H9 (cell line): ENCODE measurements around the gene GSG1L. TPM values are rescaled to one million over a fixed set of nuclear protein-coding genes. Genes with fewer than 3 reads are reported as not detected.

ENCODE experiments used
- DNase-seq: peaks from one replicate; pipeline ENCODE4 v3.0.0-alpha.2; 2017
- H2AFZ ChIP-seq: one replicate; pipeline ENCODE4 v1.6.1; 2013; ENCODE audit warnings: mild to moderate bottlenecking, low read length, control low read depth, moderate library complexity
- H2AK5ac ChIP-seq: 2 replicates; pipeline ENCODE4 v1.6.1; 2013; ENCODE audit warnings: low read length, control low read depth, mixed read lengths; ENCODE audit not compliant: insufficient read length
- H2BK120ac ChIP-seq: one replicate; pipeline ENCODE4 v1.6.1; 2013; ENCODE audit warnings: low read depth, mild to moderate bottlenecking, low read length, control low read depth, inconsistent platforms; ENCODE audit not compliant: poor library complexity, severe bottlenecking
- H2BK12ac ChIP-seq: 2 replicates; pipeline ENCODE4 v1.6.1; 2013; ENCODE audit warnings: low read length, control low read depth, mixed read lengths, low read depth; ENCODE audit not compliant: insufficient read length
- H2BK15ac ChIP-seq: 2 replicates; pipeline ENCODE4 v1.6.1; 2013; ENCODE audit warnings: low read depth, low read length, control low read depth
- H2BK20ac ChIP-seq: one replicate; pipeline ENCODE4 v1.6.1; 2013; ENCODE audit warnings: low read depth, mild to moderate bottlenecking, low read length, control low read depth, inconsistent platforms; ENCODE audit not compliant: poor library complexity, severe bottlenecking
- H2BK5ac ChIP-seq: 2 replicates; pipeline ENCODE4 v1.6.1; 2013; ENCODE audit warnings: low read length, control low read depth, mixed read lengths; ENCODE audit not compliant: insufficient read length
- H3K14ac ChIP-seq: 2 replicates; pipeline ENCODE4 v1.6.1; 2013; ENCODE audit warnings: low read length, control low read depth; ENCODE audit not compliant: insufficient read depth
- H3K18ac ChIP-seq: 2 replicates; pipeline ENCODE4 v1.6.1; 2013; ENCODE audit warnings: low read depth, mild to moderate bottlenecking, mixed read lengths, low read length, control low read depth; ENCODE audit not compliant: insufficient read length
- H3K23ac ChIP-seq: 2 replicates; pipeline ENCODE4 v1.6.1; 2013; ENCODE audit warnings: low read length, control low read depth, mixed read lengths, low read depth; ENCODE audit not compliant: insufficient read length
- H3K23me2 ChIP-seq: 2 replicates; pipeline ENCODE4 v1.6.1; 2013; ENCODE audit warnings: low read depth, mild to moderate bottlenecking, mixed read lengths, low read length, control low read depth; ENCODE audit not compliant: insufficient read length, poor library complexity, severe bottlenecking
- H3K27ac ChIP-seq: 2 replicates; pipeline ENCODE4 v1.5.1; 2013; ENCODE audit warnings: low read length, control low read depth, mixed read lengths, low read depth; ENCODE audit not compliant: insufficient read length
- H3K27me3 ChIP-seq: 2 replicates; pipeline ENCODE4 v1.6.1; 2013; ENCODE audit warnings: low read length, control low read depth, inconsistent platforms; ENCODE audit not compliant: insufficient read depth
- H3K4ac ChIP-seq: 2 replicates; pipeline ENCODE4 v1.6.1; 2013; ENCODE audit warnings: low read depth, mild to moderate bottlenecking, control low read depth, inconsistent platforms, low read length, moderate library complexity
- H3K4me1 ChIP-seq: 2 replicates; pipeline ENCODE4 v1.6.1; 2013; ENCODE audit warnings: low read length, control low read depth, inconsistent platforms; ENCODE audit not compliant: insufficient read depth
- H3K4me2 ChIP-seq: 2 replicates; pipeline ENCODE4 v1.6.1; 2013; ENCODE audit warnings: low read length, control low read depth, mixed read lengths; ENCODE audit not compliant: insufficient read length, insufficient read depth
- H3K56ac ChIP-seq: 2 replicates; pipeline ENCODE4 v1.6.1; 2013; ENCODE audit warnings: low read depth, mild to moderate bottlenecking, mixed read lengths, low read length, control low read depth; ENCODE audit not compliant: insufficient read length
- H3K79me1 ChIP-seq: 2 replicates; pipeline ENCODE4 v1.6.1; 2013; ENCODE audit warnings: low read depth, mild to moderate bottlenecking, moderate library complexity, low read length, control low read depth, inconsistent platforms; ENCODE audit not compliant: insufficient read depth, poor library complexity, severe bottlenecking
- H3K79me2 ChIP-seq: 2 replicates; pipeline ENCODE4 v1.6.1; 2013; ENCODE audit warnings: low read length, control low read depth, inconsistent platforms; ENCODE audit not compliant: insufficient read depth
- H3K9ac ChIP-seq: 2 replicates; pipeline ENCODE4 v1.6.1; 2013; ENCODE audit warnings: low read length, control low read depth, mixed read lengths; ENCODE audit not compliant: insufficient read length; ENCODE audit errors: extremely low read depth
- H3K9me3 ChIP-seq: one replicate; pipeline ENCODE4 v1.6.1; 2013; ENCODE audit warnings: low read depth, low read length, inconsistent platforms; ENCODE audit not compliant: control insufficient read depth
- H3T11ph ChIP-seq: one replicate; pipeline ENCODE4 v1.6.1; 2013; ENCODE audit warnings: mild to moderate bottlenecking, low read length, control low read depth, inconsistent platforms
- H4K20me1 ChIP-seq: one replicate; pipeline ENCODE4 v1.6.1; 2013; ENCODE audit not compliant: control insufficient read depth, insufficient read length, insufficient read depth
- H4K5ac ChIP-seq: 2 replicates; pipeline ENCODE4 v1.6.1; 2013; ENCODE audit warnings: low read depth, mild to moderate bottlenecking, mixed read lengths, low read length, control low read depth; ENCODE audit not compliant: insufficient read length
- H4K8ac ChIP-seq: replicated peaks from 2 replicates; pipeline ENCODE4 v1.6.1; 2013; ENCODE audit warnings: low read length, control low read depth, mixed read lengths, low read depth; ENCODE audit not compliant: insufficient read length
- H4K91ac ChIP-seq: 2 replicates; pipeline ENCODE4 v1.6.1; 2013; ENCODE audit warnings: low read depth, mild to moderate bottlenecking, moderate library complexity, mixed read lengths, low read length, control low read depth; ENCODE audit not compliant: insufficient read length
- H3K27ac Mint-ChIP-seq, 3 experiments: 2 replicates in 2 of 3; 3 replicates in 1 of 3; pipeline ENCODE4 v1.8.0; 2020 to 2021; ENCODE audit warnings: mixed read lengths in 3 of 3, mild to moderate bottlenecking in 1 of 3, moderate library complexity in 1 of 3
- H3K27me3 Mint-ChIP-seq: 2 replicates; pipeline ENCODE4 v1.8.0; 2021; ENCODE audit warnings: low read depth, mild to moderate bottlenecking, moderate library complexity, mixed read lengths
- H3K36me3 Mint-ChIP-seq, 3 experiments: 2 replicates in 2 of 3; 3 replicates in 1 of 3; pipeline ENCODE4 v1.8.0; 2020 to 2021; ENCODE audit warnings: low read depth in 3 of 3, mixed read lengths in 3 of 3; ENCODE audit not compliant: insufficient read depth in 1 of 3
- H3K4me1 Mint-ChIP-seq, 2 experiments: 2 replicates each; pipeline ENCODE4 v1.8.0; 2020; ENCODE audit warnings: mixed read lengths in 2 of 2
- H3K4me3 Mint-ChIP-seq, 2 experiments: 2 replicates in 1 of 2; 3 replicates in 1 of 2; pipeline ENCODE4 v1.8.0; 2020 to 2021; ENCODE audit warnings: mild to moderate bottlenecking in 2 of 2, mixed read lengths in 2 of 2, moderate library complexity in 1 of 2
- H3K9me3 Mint-ChIP-seq, 2 experiments: 2 replicates in 1 of 2; 3 replicates in 1 of 2; pipeline ENCODE4 v1.8.0; 2020; ENCODE audit warnings: mild to moderate bottlenecking in 2 of 2, mixed read lengths in 2 of 2, moderate library complexity in 1 of 2
- WGBS: extraction: QIAGEN DNeasy Blood & Tissue Kit; methylation state at CpG from one replicate; pipeline ENCODE4 v1.1.7; 2013; ENCODE audit warnings: missing lambda C conversion rate, low lambda C conversion rate, mixed read lengths; ENCODE audit not compliant: insufficient read length; ENCODE audit errors: extremely low coverage; 5-methylcytosine and 5-hydroxymethylcytosine counted together
- total RNA-seq: library from RNA; stranded (reverse); gene quantifications from 2 replicates; pipeline ENCODE4 v1.2.1, GENCODE V29; 2021
- TF ChIP-seq, protein P1 (sequence below): fragments of 200-600 bp; sonication (generic); conservative IDR thresholded peaks from 3 replicates; pipeline ENCODE4 v1.8.0; 2021; ENCODE audit warnings: antibody characterized with exemption, mild to moderate bottlenecking

The GSG1L gene
- total RNA-seq, 1 experiment from 2014 or later, result 0.35 TPM

DNA sequence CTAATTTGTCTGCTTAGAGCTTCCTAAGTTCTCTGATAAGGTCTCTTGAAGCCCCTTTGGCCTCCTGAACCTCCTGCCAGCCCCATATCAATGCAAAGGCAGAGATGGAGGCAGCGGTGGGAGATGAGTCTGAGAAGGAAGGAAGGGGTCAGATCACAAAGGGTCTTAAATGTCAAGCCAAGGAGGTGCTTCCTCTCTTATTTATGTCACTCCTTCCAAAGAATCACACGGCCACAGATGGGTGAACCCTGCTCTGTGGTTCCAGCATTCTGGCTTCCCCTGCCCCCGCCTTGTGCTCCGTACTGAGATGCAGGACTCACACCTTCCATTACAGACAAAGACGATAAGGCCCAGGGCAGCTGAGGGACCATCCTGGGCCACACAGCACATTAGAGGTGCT is 96.3 kb downstream of the GSG1L start:
- Histone ChIP-seq H3K27ac (no peak overlapping the region), H3K14ac (no peak overlapping the region), H2BK15ac (no peak overlapping the region), H3K79me1 (no peaks in the 10 kb centered on the region), H3K4ac (no peak overlapping the region), H3K4me2 (no peak overlapping the region), H3T11ph (no peak overlapping the region), H2AFZ (no peak overlapping the region), H3K79me2 (no peaks in the 10 kb centered on the region), H3K9me3 (no peaks in the 10 kb centered on the region), H3K27me3 (no peaks in the 10 kb centered on the region), H4K20me1 (no peaks in the 10 kb centered on the region), H3K56ac (no peak overlapping the region), H3K18ac (no peak overlapping the region), H4K5ac (no peak overlapping the region), H2BK20ac (no peak overlapping the region), H3K4me1 (no peaks in the 10 kb centered on the region), H2BK120ac (no peak overlapping the region), H4K91ac (no peak overlapping the region), H2BK12ac (no peak overlapping the region), H2AK5ac (no peak overlapping the region), H3K23ac (no peak overlapping the region), H2BK5ac (no peak overlapping the region), H4K8ac (no peak overlapping the region), H3K23me2 (no peaks in the 10 kb centered on the region), H3K9ac (no peak overlapping the region)
- TF ChIP-seq, protein P1, sequence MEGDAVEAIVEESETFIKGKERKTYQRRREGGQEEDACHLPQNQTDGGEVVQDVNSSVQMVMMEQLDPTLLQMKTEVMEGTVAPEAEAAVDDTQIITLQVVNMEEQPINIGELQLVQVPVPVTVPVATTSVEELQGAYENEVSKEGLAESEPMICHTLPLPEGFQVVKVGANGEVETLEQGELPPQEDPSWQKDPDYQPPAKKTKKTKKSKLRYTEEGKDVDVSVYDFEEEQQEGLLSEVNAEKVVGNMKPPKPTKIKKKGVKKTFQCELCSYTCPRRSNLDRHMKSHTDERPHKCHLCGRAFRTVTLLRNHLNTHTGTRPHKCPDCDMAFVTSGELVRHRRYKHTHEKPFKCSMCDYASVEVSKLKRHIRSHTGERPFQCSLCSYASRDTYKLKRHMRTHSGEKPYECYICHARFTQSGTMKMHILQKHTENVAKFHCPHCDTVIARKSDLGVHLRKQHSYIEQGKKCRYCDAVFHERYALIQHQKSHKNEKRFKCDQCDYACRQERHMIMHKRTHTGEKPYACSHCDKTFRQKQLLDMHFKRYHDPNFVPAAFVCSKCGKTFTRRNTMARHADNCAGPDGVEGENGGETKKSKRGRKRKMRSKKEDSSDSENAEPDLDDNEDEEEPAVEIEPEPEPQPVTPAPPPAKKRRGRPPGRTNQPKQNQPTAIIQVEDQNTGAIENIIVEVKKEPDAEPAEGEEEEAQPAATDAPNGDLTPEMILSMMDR, result no peak
- Mint-ChIP-seq H3K27me3 (peaks cover 22% of the 10 kb centered on the region), H3K9me3 (no peaks in the 10 kb centered on the region), H3K36me3 (no peaks in the 10 kb centered on the region), H3K4me1 (no peaks in the 10 kb centered on the region), H3K27ac (no peak overlapping the region), H3K4me3 (no peak overlapping the region)
- WGBS, result no CpG with 5 or more reads among the region's 5 CpGs
- DNase-seq, result no peak
